Embryonic facial prominence (tissue), 1 donor: Measurements from ENCODE around the gene ADSS2.
A peak's percentile ranks its signal among the peaks of the same experiment; 100 is the strongest.
"Not testable (repeated sequence)": the region's sequence is repeated elsewhere in the genome, so short reads cannot be mapped to it uniquely, and the experiment has no call there.

Experiments used
- DNase-seq: peaks from one replicate; pipeline ENCODE4 v3.0.0-alpha.2; 2016; ENCODE audit errors: extremely low spot score

ADSS2 gene

DNA sequence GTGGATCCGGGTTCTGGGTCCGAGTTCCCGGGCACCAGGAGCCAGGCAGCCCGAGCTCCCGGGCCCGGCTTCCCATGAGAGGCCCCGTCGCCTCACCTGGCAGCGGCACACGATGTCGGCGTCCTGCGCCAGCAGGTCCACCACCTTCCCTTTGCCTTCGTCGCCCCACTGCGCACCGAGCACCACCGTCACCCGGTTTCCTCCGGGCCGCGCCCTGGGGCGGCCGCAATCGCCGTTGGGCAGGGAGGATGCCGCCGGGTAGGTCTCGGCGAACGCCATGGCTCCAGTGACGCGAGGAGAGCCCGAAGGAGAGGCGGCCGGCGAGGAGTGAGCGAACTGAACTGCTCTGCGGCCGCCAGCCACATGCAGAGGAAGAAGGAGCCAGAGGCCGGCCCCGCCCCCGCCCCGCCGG lies at the start of gene ADSS2:
Gene ADSS2, minus strand, starts transcription at position 371 of the 412 bp plus-strand sequence. Its CDS starts 92 bp downstream, at position 279.
- DNase-seq, result no peak

DNA sequence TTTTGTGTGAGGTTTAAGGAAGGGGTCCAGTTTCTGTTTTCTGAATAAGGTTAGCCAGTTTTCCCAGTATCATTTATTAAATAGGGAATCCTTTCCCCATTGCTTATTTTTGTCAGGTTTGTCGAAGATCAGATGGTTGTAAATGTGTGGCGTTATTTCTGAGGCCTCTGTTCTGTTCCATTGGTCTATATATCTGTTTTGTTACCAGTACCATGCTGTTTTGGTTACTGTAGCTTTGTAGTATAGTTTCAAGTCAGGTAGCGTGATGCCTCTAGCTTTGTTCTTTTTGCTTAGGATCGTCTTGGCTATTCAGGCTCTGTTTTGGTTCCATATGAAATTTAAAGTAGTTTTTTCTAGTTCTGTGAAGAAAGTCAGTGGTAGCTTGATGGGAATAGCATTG lies 48.8 kb upstream of the ADSS2 start:
- DNase-seq, result not testable (repeated sequence)

- not testable (repeated sequence) for DNase-seq
Measured at GRCh38 chr1:244499484-244499883, 47.8 kb upstream of the ADSS2 start.

DNA sequence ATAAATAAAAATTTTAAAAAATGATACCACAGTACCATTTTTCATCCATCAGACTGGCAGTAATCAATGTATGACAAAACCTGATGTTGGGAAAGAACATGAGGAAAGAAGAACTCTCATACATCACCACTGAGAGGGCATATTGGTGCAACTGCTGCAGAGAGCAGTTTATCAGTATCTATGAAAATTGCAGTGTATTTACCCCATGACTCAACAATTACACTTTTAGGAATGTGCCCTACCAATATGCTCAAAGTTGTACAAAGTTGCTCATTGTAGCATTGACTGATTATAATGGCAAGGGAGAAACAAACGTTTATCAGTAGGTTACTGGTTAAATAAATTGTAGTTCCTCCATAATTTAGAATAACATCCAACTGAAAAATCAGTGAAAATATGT lies 46.1 kb upstream of the ADSS2 start:
- DNase-seq, result no peak

DNA sequence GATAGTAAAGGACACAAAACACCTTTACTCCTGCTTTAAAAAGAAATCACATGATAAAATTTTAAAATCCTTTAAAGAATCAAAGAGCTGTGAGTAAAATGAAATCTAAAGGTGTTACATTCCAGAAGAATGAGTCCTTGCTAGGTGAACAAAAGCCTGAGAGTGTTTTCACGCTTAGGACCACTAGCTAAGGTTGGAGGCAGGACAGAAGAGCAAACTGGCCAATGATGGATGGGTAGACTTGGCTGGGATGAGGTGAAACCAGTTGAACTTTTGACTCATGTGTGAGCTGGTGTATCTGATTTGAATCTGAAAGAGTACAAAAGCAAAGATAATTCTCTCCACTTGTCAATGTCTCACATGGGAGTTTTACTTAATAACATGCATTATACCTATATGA lies 44.5 kb upstream of the ADSS2 start:
- no peak for DNase-seq

GRCh38 chr1:244494653-244495052 lies 42.9 kb upstream of the ADSS2 start:
- DNase-seq, result no peak

DNA sequence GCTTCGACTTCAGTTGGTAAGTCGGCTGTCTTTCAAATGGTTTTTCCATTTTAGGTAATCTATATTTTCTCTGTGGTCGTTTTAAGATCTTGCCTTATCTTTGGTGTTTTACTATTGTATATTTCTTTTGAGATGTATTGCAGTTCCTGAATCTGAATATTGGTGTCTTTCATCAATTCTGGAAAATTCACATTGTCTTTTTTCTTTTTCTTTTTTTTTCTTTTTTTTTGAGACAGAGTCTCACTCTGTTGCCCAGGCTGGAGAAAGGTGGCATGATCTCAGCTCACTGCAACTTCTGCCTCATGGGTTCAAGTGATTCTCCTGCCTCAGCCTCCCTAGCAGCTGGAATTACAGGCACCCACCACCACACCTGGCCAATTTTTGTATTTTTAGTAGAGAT lies 33.3 kb upstream of the ADSS2 start:
- DNase-seq, result not testable (repeated sequence)

GRCh38 chr1:244473059-244473605 lies 21.4 kb upstream of the ADSS2 start:
- no peak for DNase-seq

GRCh38 chr1:244466724-244467123 lies 15.0 kb upstream of the ADSS2 start:
- DNase-seq, result no peak

DNA sequence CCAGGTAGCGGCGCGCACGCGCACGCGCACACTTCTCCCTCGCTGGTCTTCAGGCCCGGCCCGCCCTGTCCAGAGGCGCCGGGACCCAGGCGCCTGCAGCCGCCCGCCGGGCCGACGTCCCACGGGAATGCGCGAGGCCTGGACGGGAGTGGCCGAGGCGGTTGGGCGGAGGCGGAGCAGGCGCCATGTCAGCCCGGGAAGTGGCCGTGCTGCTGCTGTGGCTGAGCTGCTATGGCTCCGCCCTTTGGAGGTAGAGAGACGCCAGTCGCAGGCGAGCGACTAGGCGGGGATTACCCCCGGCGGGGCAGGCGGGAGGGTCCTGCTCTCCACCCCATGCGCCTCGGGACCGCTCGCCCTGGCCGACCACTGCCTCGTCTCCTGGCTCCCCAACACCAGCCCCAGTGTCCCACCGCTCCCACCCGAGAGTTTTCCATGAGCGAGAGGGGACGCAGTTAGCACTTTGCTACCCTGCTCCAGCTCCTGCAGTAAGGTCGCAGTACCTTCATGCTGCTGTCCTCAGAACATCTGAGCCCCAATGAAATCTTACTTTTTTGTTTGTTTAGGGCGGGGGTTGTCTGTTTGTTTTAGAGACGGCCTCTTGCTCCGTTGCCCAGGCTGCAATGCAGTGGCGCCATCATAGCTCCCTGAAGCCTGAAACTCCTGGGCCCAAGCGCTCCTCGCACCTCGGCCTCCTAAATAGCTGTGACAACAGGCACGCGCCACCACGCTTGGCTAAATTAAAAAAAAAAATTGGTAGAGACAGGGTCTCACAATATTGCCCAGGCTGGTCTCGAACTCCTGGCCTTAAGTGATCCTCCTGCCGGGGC lies 9.7 kb upstream of the ADSS2 start, which contains the start of gene CATSPERE:
Gene CATSPERE, plus strand, starts transcription at position 29 of the 827 bp plus-strand sequence. Its CDS starts 157 bp downstream, at position 186.
- peak; percentile 22 for DNase-seq

DNA sequence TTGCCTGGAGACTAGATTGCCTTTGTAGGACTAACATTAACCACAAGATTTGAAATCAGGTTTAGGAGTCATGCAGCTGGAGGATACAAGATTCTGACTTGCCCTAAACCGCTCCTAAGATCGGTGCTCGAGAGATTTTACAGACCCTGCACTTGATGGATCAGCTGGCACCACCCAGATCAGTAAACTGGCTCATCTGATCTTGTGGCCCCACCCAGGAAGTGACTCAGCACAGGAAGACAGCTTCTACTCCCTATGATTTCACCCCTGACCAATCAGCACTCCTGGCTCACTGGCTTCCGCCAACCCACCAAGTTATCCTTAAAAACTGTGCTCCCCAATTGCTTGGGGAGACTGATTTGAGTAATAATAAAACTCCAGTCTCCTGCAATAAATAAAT lies 8.5 kb upstream of the ADSS2 start:
- DNase-seq, result no peak

GRCh38 chr1:244458781-244459180 lies 7.1 kb upstream of the ADSS2 start:
- no peak for DNase-seq

DNA sequence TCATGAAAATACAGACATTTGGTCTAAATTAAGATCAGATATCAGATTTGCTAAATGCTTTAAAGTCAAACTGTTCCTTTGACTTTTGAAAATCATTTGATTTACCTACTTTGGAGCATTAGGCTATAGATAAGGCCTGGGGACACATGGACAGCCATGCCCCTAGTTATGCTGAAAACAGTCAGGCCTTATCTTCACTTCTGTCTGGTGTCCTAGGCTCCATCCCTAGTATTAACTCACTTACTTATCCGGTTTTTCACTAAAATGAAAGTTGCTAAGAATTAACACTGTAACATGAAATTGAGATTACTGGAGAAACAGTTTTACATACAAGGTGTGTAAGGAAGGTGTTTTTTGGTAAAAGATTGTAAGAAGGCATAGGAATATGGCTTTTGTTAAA lies 4.9 kb upstream of the ADSS2 start:
- DNase-seq, result no peak

GRCh38 chr1:244454412-244454811 lies 2.7 kb upstream of the ADSS2 start:
- DNase-seq, result no peak

GRCh38 chr1:244451951-244452795 lies 464 bp upstream of the ADSS2 start:
- peak; percentile 98 for DNase-seq

- DNase-seq, result peak; percentile 20
Measured at GRCh38 chr1:244450597-244451538, 841 bp downstream of the ADSS2 start.

DNA sequence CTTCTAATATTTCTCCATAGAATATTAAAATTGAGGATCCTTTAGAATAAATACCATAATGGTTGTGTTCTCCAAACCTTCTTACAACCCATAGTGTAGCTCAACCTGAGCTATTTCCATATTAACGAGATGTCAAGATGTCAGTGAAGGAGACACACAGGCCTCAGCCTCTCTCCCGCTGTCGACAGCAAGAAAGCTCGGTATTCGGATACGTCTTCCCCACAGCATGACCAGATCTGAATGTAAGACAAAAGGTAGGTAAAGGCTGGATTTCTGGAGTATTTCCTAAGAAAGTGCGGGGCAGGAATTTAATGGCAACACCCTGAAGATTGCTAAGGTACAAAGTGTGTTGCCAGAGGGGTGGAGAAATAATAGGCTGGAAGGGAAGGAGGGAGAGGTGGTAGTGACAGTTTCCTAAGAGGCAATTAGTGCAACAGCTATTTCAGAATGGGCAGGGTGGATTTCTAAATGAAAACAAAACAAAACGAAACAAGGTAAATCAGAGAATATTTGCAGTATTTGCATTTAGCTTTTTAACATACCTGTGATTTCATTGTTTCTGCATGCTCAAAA lies 1.7 kb downstream of the ADSS2 start:
- DNase-seq, result no peak

- no peak for DNase-seq
Measured at GRCh38 chr1:244448279-244449036, 3.3 kb downstream of the ADSS2 start.

DNA sequence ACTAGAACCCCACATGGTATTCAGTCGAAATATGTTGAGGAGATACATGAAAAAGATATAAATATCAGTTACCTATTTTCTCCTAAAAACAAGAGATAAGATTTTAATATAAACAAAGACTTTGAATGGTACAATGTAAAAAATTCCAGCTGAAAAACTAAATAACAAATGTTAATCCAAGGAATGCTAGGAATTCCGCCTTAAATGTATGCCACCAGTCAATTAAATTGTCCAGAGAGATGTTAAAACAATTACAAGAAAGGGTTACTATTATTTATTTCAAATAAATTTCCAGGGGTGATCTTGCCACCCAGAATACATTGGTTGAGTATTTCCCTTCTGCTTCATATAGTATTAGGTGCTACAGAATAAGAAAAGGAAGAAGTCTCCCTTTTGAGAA lies 4.2 kb downstream of the ADSS2 start:
- DNase-seq, result no peak

DNA sequence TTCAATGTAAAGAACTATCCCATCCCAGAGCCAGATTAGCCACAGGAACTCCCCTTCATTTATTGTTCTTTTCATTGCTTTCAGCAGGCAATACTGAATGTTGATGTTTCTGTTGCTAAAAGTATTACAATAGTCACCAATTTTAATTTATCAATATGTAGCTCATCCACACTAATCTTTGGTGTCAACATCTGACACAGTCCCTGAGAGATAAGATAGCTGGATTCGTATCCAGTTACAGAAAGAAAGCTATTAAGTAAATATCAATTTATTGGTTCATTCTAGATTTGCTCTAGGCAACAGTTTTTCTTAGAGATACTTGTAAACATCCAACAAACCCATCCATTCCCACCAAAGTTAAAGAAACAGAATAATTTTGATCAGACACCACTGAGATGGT lies 4.7 kb downstream of the ADSS2 start:
- DNase-seq, result no peak
